OCI-M1 (cell line): ENCODE results near the gene HDC.

ENCODE experiments used
- DNase-seq: peaks from one replicate; lab custom pipeline; 2025; lab: John Stamatoyannopoulos, UW

HDC gene

DNA sequence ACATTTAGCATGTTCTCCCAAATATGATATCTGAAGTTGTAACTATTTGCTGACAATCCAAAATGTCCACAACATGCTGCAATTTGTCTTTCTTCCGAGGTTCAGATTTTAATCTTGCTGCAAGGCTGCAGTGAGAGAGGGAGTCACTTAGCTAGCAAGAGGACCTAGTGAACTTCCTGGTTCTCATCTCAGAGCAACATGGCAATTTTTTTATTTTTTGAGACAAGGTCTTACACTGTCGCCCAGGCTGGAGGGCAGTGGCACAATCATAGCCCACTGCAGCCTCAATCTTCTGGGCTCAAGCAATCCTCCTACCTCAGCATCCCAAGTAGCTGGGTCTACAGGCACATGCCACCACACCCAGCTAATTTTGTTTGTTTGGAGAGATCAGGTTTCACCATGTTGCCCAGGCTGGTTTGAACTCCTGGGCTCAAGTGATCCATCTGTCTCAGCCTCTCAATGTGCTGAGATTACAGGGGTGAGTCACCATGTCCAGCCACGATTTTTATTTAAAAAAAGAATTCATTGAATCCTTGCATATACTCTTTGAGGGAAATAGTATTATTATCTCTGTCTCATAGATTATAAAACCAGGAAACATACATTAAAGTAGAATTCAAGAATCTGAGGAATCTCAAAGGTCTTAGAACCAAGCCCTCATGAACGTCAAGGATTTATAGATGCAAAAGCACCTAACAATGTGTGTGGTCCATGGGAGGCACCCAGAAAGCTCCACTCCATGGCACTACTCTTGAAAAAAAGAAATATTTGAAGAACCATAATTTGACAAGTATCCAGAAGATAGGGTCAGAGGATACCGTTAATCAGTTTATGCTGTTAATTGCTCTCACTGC is 9.1 kb downstream of the HDC start:
- peak; percentile 55 for DNase-seq

DNA sequence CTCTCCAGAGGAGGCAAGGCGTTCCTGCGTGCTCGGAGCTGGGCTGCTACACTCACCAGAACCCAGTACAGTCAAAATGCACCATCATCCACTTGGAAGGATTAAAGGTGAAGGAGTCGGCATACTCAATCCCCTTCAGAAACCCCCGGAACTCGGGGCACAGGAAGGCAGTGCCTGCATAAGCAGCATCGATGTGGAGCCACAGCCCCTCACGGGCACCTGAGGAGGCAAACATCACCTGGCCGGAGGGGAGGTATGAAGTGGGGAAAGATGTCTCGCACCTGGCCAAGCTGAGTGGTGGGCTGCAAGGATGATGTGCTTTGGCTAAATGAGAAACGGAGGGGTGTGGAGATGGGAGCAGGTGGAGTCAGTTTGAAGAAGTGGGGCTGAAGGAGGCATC is 13.0 kb downstream of the HDC start:
- no peak for DNase-seq

DNA sequence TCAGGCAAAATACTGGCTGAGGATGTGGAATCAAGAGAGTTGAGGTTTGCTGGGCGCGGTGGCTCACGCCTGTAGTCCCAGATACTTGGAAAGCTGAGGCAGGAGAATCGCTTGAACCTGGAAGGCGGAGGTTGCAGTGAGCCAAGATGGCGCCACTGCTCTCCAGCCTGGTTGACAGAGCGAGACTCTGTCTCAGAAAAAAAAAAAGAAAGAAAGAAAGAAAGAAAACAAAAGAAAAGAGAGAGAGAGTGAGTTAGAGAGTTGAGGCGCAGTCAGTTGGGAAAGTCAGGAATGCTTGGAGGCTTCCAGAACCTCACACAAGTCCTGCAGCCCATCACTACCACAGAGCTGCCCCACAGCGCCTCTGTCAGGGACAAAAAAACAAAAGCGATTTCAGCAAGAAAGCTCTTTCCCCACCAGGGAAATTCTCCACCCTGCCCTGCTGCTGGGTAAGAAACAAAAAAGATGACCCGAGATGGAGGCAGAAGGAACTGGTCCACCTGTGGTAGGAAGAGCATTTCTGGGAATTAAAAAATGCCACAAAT is 13.8 kb downstream of the HDC start:
- no peak for DNase-seq

GRCh38 chr15:50250760-50251394 is 14.6 kb downstream of the HDC start:
- DNase-seq, result peak; percentile 11

- DNase-seq, result no peak
Measured at GRCh38 chr15:50249704-50250103, 15.8 kb downstream of the HDC start.

DNA sequence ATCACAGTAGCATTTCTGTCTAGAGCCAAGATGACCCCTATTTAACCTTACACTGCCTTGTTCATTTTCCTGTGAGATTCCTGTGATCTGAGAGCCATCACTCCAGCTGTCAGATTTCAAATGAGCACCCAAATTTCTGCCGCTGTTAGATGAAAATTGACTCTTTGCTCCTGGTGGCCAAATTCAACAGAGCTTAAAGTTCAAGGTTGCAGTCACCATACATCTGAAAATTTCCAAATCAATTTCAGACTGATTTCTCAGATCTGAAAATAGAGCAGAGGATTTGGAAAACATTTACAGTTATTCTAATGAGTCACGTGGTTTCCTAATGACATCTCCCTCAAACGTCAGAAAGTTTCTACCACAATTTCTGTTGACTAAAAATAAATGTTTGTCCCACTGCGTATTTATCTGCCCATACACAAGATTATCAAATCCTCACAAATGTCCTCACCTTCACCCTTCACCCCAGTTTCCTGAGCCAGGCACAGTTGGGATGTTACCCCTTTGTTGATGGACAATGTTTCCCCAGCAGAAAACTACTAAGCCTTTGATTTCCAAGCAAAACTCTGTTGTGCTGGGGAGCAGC is 16.4 kb downstream of the HDC start:
- no peak for DNase-seq

DNA sequence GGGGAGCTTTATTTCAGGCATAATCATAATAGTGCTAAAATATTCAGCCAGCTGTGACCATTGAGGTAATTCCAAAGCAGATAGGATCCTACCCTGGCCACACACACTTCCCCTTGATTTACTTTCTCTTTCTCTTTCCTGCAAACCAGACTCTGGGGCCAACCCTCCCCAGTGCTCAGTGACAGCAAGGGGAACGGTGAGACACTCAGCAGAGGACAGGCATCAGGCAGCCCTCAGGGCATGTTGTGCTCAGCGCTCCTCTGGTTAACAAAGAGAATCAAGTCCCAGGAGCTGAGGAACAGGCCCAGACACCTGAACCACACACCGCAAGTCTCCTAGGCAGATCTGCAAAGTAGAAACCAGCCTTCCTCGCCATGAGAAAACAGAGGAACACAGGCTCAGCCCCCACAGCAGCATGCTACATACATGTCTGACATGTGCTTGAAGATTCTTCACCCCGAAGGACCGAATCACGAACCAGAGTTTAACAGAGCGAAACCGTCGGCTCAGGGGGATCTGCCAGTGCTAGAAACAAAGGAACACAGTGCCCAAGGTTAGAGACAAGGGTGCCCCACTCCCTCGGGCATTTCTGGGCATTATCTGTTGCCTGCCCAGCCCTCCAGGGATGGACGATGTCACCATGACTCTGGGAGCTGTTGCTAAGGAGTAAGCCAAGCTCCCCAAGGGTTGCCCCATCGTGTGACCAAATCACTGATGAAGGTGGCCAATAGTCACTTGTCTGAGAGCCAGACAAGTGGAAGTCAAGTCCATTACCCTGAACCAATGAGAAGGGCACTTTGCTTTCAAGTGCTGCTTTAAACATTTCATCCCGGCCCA is 17.5 kb downstream of the HDC start:
- peak; percentile 94 for DNase-seq

- DNase-seq, result peak; percentile 23
Measured at GRCh38 chr15:50246631-50247030, 18.9 kb downstream of the HDC start.

DNA sequence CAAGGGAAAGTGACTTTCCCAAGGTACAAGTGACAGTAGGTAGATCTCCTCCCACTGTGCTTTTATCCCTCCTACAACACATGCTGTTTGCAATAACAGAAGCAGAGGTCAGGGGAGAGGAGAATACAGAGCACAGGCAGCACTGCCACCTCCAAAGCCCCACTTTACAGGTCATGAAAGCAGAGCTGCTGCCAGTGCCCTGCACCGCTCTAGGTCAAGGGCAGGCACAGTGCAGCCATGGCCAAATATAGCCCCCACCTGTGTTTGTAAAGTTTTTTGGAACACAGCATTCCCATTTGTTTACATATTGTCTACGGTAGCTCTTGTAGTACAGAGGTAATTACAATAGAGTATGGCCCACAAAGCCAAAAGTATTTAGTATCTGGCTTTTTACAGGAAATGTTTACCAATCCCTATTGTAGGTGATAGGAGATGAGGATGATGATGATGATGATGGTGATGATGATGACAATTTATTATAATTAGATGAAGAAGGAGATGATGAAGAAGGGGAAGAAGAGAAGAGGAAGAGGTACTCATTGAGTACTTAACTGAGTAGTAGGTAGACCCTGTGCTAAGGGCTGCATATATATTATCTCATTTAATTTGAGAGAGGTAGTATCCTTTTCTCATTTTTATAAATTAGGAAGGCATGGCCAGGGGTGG is 20.4 kb downstream of the HDC start:
- DNase-seq, result no peak

GRCh38 chr15:50244153-50244552 is 21.4 kb downstream of the HDC start:
- peak; percentile 79 for DNase-seq

GRCh38 chr15:50241684-50242450 is 23.7 kb downstream of the HDC start:
- DNase-seq, result peak; percentile 36

DNA sequence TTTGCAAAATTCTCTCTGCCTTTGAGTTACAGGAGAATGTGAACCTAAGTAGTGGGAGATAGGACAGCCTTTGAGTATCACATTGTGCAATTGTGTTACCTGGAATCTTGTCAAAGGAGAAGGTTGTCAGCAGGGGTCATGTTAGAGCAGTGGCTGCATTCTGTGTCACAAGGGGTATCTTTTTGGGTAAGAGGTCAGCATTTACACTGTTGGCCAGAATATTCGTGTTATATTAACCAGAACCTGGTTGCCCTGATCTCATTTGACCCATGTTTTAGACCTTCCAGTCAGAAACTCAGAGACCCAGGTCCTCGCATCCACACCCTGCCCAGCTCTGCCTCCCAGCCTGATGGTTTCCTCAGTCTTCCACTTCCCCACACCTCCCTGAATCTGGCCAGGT is 27.3 kb downstream of the HDC start:
- DNase-seq, result peak; percentile 9

DNA sequence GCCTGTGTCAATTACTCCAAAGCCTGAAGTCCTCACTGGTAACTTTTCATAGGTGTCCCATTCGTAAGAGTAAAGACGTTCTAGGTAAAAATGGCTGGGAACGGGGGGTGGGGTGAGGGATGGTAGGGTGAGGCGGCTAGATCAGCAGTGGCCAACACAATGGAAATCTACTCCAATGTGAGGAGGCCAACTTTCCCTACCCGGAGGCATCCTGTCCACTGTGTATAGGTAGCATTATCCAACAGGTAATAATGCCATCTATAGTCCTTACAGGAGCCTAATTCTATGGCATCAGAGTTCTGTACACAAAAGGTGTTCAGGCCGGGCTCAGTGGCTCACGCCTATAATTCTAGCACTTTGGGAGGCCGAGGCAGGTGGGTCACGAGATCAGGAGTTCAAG is 29.1 kb downstream of the HDC start:
- no peak for DNase-seq

DNA sequence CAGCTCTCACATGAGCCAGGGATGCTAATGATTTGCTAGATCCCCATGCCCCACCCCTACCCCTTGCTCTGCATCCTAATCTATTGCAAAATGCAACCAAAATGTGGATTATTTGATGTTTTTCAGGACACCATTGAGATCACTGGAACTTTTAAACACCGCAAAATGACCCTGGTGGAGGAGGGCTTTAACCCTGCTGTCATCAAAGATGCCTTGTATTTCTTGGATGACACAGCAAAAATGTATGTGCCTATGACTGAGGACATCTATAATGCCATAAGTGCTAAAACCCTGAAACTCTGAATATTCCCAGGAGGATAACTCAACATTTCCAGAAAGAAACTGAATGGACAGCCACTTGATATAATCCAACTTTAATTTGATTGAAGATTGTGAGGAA is 29.7 kb downstream of the HDC start:
- DNase-seq, result peak; percentile 26

GRCh38 chr15:50234764-50235163 is 30.8 kb downstream of the HDC start:
- DNase-seq, result peak; percentile 23

- no peak for DNase-seq
Measured at GRCh38 chr15:50233192-50233736, 32.3 kb downstream of the HDC start.

DNA sequence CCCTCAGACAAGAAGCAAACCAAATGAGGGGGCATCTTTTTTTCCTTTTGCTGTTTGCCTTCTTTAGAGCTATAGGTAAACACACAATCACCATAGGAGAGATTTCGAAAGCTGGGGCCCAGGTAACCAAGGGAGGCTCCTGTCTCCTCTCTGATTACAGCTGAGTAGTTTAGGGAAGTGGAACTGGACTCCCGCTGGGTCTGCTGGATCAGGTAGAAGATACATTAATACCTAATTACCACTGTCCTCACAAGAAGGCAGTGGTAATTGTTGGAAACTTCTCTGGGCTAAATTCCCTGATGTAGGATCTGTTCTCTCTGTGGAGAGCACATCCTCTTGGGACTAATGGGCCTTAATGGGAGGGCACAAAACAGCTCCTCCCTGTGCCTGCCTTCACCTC is 32.7 kb downstream of the HDC start:
- no peak for DNase-seq

DNA sequence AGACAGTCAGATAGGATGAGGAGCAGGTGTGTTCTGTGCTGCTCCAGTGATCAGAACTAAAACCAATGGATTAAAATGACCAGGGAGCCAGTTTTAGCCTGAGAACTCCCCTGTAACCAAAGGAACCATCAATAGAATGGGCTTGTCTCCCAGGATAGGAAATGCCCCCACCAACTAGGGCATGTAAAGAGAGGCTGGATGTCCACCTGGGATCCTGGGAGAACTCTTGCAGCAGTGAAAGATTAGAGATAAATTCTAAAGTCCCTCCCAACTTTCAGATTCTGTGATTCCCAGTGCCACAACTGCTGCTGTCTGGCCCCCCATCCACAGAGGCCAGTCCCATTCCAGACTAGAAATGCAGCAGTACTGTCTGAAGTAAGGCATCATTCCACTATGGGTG is 33.8 kb downstream of the HDC start:
- no peak for DNase-seq

DNA sequence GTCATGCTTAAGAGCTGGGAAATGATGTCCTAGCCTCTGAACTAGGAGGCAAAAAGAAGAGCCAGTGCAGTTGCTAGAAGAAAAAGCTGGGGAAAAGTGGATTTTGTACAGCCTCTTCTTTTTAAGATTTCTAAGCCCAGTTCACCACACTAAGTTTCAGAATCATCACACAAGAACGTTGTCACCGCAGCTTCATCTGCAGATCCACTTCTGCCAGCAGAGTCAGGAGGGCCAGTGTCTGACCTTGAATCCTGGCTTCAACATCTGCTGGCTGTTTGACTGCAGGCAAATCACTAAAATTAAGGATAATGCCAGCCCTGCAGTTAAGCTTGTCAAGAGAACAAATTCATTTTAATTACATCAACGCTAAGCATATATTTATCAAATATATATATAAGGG is 36.2 kb downstream of the HDC start:
- no peak for DNase-seq

DNA sequence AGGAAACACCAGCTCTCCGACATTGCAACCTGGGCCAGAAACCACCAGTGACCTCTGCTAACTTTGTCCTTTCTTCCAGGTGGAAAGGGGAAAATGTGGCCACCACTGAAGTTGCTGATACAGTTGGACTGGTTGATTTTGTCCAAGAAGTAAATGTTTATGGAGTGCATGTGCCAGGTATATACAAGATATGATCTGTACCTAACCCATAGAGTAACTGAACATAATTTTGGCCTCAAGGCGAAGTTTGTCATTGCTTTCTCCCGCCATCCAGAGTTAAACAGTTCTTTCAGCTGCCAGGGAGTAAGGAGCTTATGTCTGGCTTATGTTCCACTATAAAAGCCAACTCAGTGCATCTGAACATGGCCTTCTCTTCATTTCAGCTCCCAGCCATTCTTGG is 36.7 kb downstream of the HDC start:
- DNase-seq, result no peak
